HT-29 (cell line): ENCODE results near the gene SAGE1. TPM values are rescaled to one million over a fixed set of nuclear protein-coding genes. Genes with fewer than 3 reads are reported as not detected.
"Not testable (repeated sequence)": the region's sequence is repeated elsewhere in the genome, so short reads cannot be mapped to it uniquely, and the experiment has no call there.

Experiments
- DNase-seq: peaks from one replicate; pipeline ENCODE4 v3.0.0-alpha.2; 2015; ENCODE audit warnings: low spot score
- total RNA-seq: library from RNA; depleted of rRNA; stranded (reverse); fragments of >200 nt; shearing (Covaris generic); gene quantifications from 2 replicates; pipeline ENCODE4 v1.2.3, GENCODE V29; 2014; rRNA removed

Gene SAGE1
- not detected in 2 replicates for total RNA-seq

GRCh38 chrX:135893294-135893817, at the start of gene SAGE1, which contains the start of gene CT45A10:
TSS of gene SAGE1 (plus strand) at chrX:135893716. CDS start at chrX:135896243, 2,527 bp downstream.
TSS of gene CT45A10 (minus strand) at chrX:135893444. CDS start at chrX:135885344, 8,100 bp downstream.
- no peak for DNase-seq

GRCh38 chrX:135854438-135854837, 39.1 kb upstream of the SAGE1 start, which contains the start of gene CT45A8:
TSS of gene CT45A8 (minus strand) at chrX:135854538. CDS start at chrX:135850783, 3,755 bp downstream.
- not testable (repeated sequence) for DNase-seq

DNA sequence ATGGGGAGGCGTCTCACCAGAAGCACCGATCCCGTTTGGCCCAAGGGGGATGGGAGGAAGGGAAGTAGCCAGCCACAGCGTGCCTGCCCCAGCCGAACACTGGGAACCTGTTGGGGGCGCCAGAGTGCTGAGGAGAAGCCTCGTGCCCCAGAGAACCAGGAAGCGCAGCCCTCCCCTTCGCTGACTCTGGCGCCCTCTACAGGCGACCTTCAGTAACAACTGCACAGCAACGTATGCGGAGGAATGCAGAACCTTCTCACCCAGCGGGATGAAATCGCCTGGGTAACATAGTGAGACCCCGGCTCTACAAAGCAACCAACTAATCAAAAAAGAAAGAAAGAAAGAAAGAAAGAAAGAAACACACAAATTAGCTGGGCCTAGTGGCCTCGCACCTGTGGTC, 21.8 kb upstream of the SAGE1 start, which contains the start of gene CT45A9:
TSS of gene CT45A9 (minus strand) at position 101 of the 400 bp plus-strand sequence. CDS start 3,751 bp downstream, outside the sequence.
- not testable (repeated sequence) for DNase-seq

DNA sequence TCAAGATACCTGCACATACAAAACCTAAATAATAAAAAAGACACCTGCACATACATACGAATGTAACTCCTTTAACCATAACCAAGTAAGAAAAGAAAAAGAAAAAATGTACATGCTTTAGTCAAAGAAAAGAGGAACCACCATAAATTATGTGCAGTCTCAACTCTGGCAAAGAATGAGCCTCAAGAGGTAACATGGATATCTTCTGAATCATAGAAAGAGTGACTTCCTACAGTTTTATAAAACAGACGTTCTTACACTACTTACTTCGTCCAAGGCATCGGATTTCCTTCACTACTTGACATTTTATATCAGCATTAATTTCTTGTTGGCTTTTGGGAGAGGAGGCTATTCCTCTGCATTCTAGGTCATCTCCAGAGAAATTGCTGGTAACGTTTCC, 10.8 kb upstream of the SAGE1 start:
- DNase-seq = not testable (repeated sequence)

- not testable (repeated sequence) for DNase-seq
Measured at GRCh38 chrX:135888230-135888629, 5.3 kb upstream of the SAGE1 start.

DNA sequence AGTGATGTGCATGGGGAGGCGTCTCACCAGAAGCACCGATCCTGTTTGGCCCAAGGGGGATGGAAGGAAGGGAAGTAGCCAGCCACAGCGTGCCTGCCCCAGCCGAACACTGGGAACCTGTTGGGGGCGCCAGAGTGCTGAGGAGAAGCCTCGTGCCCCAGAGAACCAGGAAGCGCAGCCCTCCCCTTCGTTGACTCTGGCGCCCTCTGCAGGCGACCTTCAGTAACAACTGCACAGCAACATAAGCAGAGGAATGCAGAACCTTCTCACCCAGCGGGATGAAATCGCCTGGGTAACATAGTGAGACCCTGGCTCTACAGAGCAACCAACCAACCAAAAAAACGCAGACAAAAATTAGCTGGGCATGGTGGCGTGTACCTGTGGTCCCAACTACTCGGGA, 4.5 kb upstream of the SAGE1 start:
- peak; percentile 22 for DNase-seq

GRCh38 chrX:135890087-135890585, 3.4 kb upstream of the SAGE1 start:
- no peak for DNase-seq

DNA sequence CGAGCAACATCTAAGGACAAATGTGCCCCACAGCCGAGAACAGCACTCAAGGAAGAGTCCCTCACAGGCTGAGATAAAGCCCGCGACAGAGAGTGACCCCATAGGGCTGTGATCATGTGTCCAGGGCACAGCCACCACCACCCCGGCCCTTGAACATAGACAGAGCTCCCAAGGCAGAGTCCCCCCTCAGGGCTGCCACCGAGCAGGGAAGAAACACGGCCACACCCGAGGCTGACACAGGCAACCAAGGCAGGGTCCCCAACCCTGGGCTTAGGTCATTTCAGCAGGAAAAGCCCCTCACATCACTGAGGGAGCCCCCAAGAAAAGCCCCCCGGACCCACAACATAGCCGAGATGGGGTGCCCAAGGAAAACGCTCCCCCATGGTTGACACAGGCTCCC, 735 bp upstream of the SAGE1 start:
- no peak for DNase-seq

GRCh38 chrX:135910251-135910650, 16.7 kb downstream of the SAGE1 start:
- DNase-seq = no peak

DNA sequence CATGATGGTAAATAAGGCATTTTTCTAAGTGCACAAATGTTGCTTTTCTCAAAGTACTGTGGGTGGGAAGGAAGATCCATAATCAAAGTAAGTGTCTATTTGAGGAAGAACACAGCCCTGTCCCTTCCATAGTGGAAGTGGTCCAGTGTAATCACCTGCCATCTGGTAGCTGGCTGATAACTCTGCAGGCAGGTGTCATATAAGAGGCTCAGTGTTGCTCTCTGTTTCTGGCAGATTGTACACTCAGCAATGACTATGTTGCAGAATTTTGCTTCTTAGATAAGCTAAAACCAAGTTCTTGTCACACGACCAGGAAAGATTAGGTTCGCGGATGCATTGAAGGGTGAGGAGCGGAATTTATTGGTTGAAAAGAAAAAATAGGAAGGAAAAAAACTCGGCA, 20.9 kb downstream of the SAGE1 start:
- DNase-seq = no peak

- not testable (repeated sequence) for DNase-seq
Measured at GRCh38 chrX:135920516-135920915, 27.0 kb downstream of the SAGE1 start.

GRCh38 chrX:135923353-135923752, 29.8 kb downstream of the SAGE1 start:
- peak; percentile 29 for DNase-seq

DNA sequence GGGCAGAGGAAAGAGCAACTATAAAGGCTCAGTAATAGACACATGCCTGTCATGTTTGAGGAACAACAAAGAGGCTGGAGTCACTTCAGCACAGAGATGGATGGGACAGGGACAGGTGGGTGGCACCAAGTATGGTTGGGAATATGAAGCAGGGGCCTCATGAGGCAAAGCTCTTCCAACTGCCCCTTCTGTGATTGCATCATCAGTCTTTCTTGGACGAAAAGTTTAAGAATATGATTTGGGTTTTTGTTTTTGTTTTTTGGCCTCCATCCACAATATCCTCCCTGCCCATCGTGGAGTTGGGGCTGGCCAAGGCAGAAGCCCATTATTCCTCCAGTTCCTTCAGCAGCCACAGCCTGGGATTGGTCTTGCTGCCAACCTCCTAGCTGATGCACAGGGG, 34.4 kb downstream of the SAGE1 start:
- DNase-seq = no peak

DNA sequence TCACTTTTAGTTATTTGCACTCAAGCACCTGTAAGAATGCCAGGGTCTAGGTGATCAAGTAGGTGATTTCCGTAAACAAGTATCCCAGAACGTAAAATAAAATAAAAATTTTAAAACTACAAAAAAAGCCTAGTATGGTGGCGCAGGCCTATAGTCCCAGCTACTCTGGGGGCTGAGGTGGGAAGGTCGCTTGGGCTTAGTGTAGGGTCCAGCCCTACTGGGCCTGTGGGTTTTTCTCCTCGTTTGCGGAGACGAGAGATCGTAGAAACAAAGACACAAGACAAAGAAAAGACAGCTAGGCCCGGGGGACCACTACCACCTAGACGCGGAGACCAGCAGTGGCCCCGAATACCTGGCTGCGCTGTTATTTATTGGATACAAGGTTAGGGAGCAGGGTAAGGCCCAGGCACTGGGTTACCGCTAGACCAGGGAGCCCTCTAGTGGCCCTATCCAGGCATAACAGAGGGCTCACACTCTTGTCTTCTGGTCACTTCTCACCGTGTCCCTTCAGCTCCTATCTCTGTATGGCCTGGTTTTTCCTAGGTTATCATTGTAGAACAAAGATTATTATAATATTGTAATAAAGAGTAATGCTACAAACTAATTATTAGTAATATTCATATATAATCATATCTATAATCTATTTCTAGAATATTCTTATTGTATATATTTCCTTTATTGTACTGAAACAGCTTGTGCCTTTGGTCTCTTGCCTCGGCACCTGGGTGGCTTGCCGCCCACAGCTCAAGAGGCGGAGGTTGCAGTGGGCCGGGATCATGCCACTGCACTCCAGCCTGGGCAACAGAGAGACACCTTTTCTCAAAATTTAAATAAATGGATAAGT, 38.4 kb downstream of the SAGE1 start:
- peak; percentile 66 for DNase-seq

DNA sequence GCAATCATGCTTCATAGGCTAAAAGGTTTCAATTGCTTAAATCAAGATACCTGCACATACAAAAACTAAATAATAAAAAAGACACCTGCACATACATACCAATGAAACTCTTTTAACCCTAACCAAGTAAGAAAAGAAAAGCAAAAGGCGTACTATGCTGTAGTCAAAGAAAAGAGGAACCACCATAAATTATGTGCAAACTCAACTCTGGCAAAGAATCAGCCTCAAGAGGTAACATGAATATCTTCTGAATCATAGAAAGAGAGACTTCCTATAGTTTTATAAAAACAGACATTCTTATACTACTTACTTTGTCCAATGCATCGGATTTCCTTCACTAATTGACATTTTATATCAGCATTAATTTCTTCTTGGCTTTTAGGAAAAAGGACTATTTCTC, 51.0 kb downstream of the SAGE1 start:
- DNase-seq = no peak

DNA sequence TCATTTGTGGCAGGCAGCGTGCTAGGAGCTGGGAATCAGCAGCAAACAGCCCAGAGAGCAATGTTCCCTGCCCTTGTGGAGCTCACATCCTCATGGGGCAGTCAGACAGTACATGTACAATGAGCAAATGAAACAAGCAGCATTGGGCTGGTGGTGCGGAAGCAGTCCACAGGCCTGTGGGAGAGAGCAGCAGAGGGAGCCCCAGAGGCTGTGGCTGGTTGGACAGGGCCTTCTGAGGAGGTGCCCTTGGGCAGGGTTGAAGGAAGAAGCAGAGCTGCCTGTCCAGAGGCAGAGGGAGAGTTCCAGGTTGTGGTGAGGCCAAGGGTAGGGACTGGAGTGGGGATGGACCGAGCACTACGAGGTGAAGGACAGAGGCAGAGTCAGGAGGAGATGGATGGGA, 57.8 kb downstream of the SAGE1 start:
- peak; percentile 1 for DNase-seq

Other genes with a start within 250 kb of the SAGE1 start
- not detected in 2 replicates for gene CT45A1, start 180.1 kb upstream of the SAGE1 start, total RNA-seq
- not detected in 2 replicates for gene CT45A3, start 125.5 kb upstream of the SAGE1 start, total RNA-seq
- not detected in 2 replicates for gene CT45A5, start 108.2 kb upstream of the SAGE1 start, total RNA-seq
- not detected in 2 replicates for gene CT45A6, start 90.9 kb upstream of the SAGE1 start, total RNA-seq
- not detected in 2 replicates for gene CT45A2, start 73.7 kb upstream of the SAGE1 start, total RNA-seq
- not detected in 2 replicates for gene CT45A7, start 56.4 kb upstream of the SAGE1 start, total RNA-seq
- not detected in 2 replicates for gene CT45A8, start 39.2 kb upstream of the SAGE1 start, total RNA-seq
- not detected in 2 replicates for gene CT45A9, start 21.9 kb upstream of the SAGE1 start, total RNA-seq
- not detected in 2 replicates for gene CT45A10, start 272 bp upstream of the SAGE1 start, total RNA-seq
- gene MMGT1, start 80.3 kb downstream of the SAGE1 start, total RNA-seq = 8.7 and 9.9 TPM in 2 replicates
- gene SLC9A6, start 91.7 kb downstream of the SAGE1 start, total RNA-seq = 5.3 and 6.3 TPM in 2 replicates